GM21723 (cell line): ENCODE measurements around the gene GDAP1L1.

Source experiments
- ATAC-seq: cut with Tn5 transposase; IDR thresholded peaks from one replicate; pipeline ENCODE4 v1.9.1; 2021; ENCODE audit warnings: mild to moderate bottlenecking, moderate library complexity; ENCODE audit not compliant: unreplicated experiment

Gene GDAP1L1

GRCh38 chr20:44247131-44247571, at the start of gene GDAP1L1:
Gene GDAP1L1, plus strand, starts transcription at chr20:44247308. Its CDS starts 27 bp downstream, at chr20:44247335.
- ATAC-seq = no peak

GRCh38 chr20:44198872-44199271, 48.2 kb upstream of the GDAP1L1 start:
- ATAC-seq = no peak

GRCh38 chr20:44199877-44200276, 47.2 kb upstream of the GDAP1L1 start:
- no peak for ATAC-seq

GRCh38 chr20:44200371-44200770, 46.7 kb upstream of the GDAP1L1 start:
- no peak for ATAC-seq

- ATAC-seq = no peak
Measured at GRCh38 chr20:44200983-44201382, 46.1 kb upstream of the GDAP1L1 start.

GRCh38 chr20:44203161-44203560, 43.9 kb upstream of the GDAP1L1 start:
- ATAC-seq = no peak

- ATAC-seq = no peak
Measured at GRCh38 chr20:44204156-44204831, 42.8 kb upstream of the GDAP1L1 start.

GRCh38 chr20:44204832-44205215, 42.3 kb upstream of the GDAP1L1 start:
- no peak for ATAC-seq

GRCh38 chr20:44206132-44206531, 41.0 kb upstream of the GDAP1L1 start:
- no peak for ATAC-seq

GRCh38 chr20:44207126-44207723, 39.9 kb upstream of the GDAP1L1 start:
- no peak for ATAC-seq

GRCh38 chr20:44208165-44208564, 38.9 kb upstream of the GDAP1L1 start:
- ATAC-seq = no peak

- no peak for ATAC-seq
Measured at GRCh38 chr20:44208770-44209169, 38.3 kb upstream of the GDAP1L1 start.

- ATAC-seq = no peak
Measured at GRCh38 chr20:44209686-44210405, 37.3 kb upstream of the GDAP1L1 start.

GRCh38 chr20:44210406-44211176, 36.5 kb upstream of the GDAP1L1 start, which contains the start of gene OSER1:
Gene OSER1, minus strand, starts transcription at chr20:44210771. Its CDS starts 3,814 bp downstream, at chr20:44206957.
- ATAC-seq = peak; percentile 80

GRCh38 chr20:44211177-44212039, 35.7 kb upstream of the GDAP1L1 start:
- no peak for ATAC-seq

- ATAC-seq = no peak
Measured at GRCh38 chr20:44212792-44213191, 34.3 kb upstream of the GDAP1L1 start.

- no peak for ATAC-seq
Measured at GRCh38 chr20:44215125-44215524, 32.0 kb upstream of the GDAP1L1 start.

- ATAC-seq = no peak
Measured at GRCh38 chr20:44217342-44218092, 29.6 kb upstream of the GDAP1L1 start.

- ATAC-seq = no peak
Measured at GRCh38 chr20:44218446-44218845, 28.7 kb upstream of the GDAP1L1 start.
